Umbilical cord (tissue), 2 donors: ENCODE measurements around the gene CELF1. TPM values are rescaled to one million over a fixed set of nuclear protein-coding genes. Genes with fewer than 3 reads are reported as not detected.
"Not testable (repeated sequence)": the region's sequence is repeated elsewhere in the genome, so short reads cannot be mapped to it uniquely, and the experiment has no call there.

Source experiments
- DNase-seq: peaks from one replicate; pipeline ENCODE4 v3.0.0-alpha.2; 2015; ENCODE audit warnings: low spot score
- total RNA-seq: library from RNA; depleted of rRNA; stranded (reverse); fragments of >200 nt; gene quantifications from one replicate; pipeline ENCODE4 v1.2.3, GENCODE V29; 2014; ENCODE audit warnings: low replicate concordance; ENCODE audit not compliant: insufficient read depth

Gene CELF1
- total RNA-seq, 1 donor from 2014 or later, result 120 TPM

DNA sequence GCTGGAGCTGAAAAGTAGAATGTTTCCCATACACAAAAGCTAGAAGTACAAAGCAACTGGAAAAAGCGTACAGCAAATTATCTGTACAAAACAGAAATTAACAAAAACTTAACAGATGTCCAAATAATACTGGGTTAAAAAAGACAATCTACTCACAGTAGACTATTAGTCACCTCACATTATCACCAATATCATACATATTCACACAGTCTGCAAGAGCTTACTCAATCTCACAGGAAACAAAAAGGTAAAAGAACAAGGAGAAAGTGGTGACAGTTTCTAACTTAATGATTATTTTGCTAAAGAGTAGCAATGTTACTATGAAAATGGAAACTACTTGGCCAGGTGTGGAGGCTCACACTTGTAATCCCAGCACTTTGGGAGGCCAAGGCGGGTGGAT lies 11.9 kb downstream of the CELF1 start:
- no peak for DNase-seq

GRCh38 chr11:47539681-47540039 lies 13.3 kb downstream of the CELF1 start:
- no peak for DNase-seq

DNA sequence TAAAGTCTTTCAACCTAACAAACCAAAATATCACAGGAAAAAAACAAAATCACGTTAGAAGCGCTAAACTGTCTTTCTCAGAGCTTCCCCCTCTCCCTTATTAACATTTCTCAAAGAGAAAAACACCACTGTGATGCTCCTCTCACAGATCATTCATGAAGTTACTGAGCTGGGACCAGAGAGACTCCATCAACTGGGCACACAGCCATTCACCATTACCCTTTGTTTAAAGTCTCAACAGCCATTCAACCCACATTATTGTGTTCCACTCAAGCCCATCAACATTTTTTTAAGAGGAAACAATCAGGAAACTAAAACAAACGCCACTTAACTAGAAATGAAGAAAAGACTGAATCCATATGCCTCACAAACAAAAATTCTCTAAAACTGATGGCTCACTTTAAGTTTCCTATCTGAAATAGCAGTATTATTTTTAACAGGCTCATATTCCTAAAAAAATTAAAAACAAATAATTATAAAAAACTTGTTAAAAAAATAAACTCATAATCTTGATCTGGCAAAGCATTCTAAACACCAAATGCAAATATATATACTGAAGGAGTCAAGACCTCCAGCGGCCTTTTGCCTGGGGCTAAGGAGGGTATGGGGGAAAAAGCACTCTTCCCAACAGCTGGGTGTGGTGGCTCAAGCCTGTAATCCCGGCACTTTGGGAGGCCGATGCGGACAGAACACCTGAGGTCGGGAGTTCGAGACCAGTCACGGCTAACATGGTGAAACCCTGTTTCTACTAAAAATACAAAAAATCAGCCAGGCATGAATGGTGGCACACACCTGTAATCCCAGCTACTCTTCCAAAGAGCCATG lies 14.0 kb downstream of the CELF1 start:
- no peak for DNase-seq

DNA sequence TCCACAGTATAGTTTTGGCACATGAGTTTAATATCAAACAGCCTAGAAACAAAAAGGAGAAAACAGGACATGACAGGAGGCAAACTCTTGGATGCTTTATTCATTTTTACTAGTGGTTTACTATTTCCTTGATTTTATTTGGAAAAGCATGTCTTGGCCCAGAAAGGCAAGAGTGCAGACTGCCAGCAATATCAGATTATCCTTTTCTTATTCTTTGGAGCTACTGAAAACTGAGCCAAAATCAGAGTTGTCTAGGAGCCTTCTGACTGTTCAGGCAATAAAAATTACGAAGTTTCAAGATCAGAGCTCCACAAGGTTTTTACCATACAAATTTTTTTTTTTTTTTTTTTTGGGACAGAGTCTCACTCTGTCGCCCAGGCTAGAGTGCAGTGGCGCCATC lies 16.0 kb downstream of the CELF1 start:
- no peak for DNase-seq

- no peak for DNase-seq
These were observed 18.2 kb downstream of the CELF1 start for GRCh38 chr11:47534704-47535251.

GRCh38 chr11:47533690-47534151 lies 19.2 kb downstream of the CELF1 start:
- DNase-seq, result no peak

GRCh38 chr11:47532597-47533213 lies 20.2 kb downstream of the CELF1 start:
- peak; percentile 30 for DNase-seq

DNA sequence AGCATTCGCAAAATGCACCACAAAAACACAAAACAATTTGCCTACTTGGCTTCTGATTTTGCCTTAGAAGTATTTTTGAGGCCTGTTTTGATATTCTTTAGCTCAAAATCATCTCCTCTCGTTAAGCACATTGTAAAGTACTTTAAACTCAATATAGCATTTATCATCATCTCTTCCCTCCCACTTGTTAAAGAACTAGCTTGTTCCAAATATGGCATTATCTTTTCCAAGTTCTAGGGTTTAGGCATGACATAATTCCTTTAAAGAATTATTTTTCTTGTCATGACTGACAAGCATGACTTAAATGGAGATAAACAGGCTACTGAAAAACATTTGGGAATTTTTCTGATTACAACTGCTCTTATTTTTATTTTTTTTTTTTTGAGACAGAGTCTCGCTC lies 21.3 kb downstream of the CELF1 start:
- no peak for DNase-seq

- not testable (repeated sequence) for DNase-seq
These were observed 22.2 kb downstream of the CELF1 start for GRCh38 chr11:47530721-47531120.

DNA sequence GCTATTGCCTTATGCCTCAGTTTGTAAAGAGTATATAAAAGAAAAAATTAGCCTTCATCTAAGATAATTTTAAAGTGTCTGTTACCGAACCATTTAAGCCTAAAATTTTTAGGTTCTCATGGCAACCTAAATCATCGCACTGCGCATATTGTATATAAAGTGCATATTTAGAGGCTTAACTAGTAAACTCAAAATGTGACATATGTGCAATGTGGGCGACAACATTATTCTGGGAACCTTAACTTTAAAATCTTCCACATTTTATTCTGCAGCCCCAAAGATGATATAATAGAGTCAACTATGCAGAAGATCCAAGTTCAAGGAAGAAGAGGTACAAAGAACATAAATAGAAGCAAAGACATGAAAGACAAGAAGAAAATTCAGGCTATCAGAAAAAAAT lies 23.0 kb downstream of the CELF1 start:
- no peak for DNase-seq

GRCh38 chr11:47527186-47527585 lies 25.7 kb downstream of the CELF1 start:
- no peak for DNase-seq

- not testable (repeated sequence) for DNase-seq
These were observed 26.9 kb downstream of the CELF1 start for GRCh38 chr11:47526032-47526431.

DNA sequence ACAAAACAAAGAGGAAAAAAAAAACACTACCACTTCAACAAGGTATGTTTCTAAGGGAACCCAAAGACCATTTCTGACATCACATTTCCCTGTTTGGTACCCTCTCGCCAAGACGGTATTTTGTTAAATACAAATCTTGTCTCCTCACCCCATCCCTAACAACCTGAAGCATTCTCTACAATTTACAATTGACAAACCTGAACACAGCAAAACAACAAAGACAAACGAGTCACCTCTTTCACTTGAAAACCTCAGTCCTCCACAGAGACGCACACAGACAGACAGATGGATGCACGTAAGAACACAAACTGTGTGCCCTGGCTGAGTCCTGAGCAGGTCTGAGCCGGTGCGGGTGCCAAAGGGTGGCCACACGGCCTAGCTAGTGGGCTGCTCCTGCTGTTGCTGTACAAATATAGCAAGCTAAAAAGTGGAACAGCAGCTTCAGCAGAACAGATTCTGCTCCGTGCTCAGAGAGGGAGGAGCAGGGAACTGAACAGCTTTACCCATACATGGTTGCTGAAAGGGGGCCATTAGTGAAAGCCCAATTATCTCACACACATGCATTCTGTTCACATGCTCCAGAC lies 28.5 kb downstream of the CELF1 start:
- DNase-seq, result peak; percentile 81

GRCh38 chr11:47523490-47524225 lies 29.3 kb downstream of the CELF1 start:
- peak; percentile 79 for DNase-seq

DNA sequence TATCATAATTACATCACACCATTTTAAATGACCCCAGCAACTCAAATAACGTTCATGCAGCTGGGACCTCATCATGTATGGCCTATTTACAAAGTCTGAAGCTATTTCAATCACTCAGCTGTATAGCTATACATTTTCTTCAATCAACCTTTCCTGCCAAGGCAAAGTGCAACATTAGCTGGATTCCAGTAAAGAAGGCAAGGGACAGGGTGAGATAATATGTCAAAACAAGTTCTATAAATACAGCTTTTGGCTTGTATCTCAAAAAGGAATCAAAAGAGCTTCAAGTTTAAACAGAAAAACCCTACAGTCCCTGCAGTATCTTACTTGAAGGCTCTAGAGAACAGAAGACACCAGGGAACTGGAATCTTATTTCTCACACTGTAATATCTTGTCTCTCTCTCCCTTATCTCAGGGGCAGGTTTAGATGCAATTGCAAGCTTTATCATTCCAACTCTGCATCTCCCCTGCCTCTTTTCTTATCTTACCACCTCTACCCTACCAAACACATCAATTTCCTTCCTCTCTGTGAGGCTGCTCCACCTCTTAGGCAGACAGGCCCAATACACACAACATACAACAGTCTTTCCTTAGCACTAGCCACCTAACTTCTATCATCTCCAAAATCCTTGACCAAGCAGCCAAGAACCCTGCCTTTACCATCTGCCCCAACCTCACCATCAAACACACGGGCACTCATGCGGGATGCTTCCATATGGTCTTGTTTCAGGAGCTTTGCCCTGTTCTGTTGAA lies 34.5 kb downstream of the CELF1 start:
- peak; percentile 48 for DNase-seq

GRCh38 chr11:47516984-47517853 lies 35.7 kb downstream of the CELF1 start:
- no peak for DNase-seq

GRCh38 chr11:47516155-47516554 lies 36.8 kb downstream of the CELF1 start:
- no peak for DNase-seq

GRCh38 chr11:47514825-47515647 lies 37.9 kb downstream of the CELF1 start:
- DNase-seq, result peak; percentile 79

- peak; percentile 38 for DNase-seq
These were observed 40.2 kb downstream of the CELF1 start for GRCh38 chr11:47512701-47513100.
